ENCODE data around the gene HIVEP1.
A peak's percentile ranks its signal among the peaks of the same experiment; 100 is the strongest.

The HIVEP1 gene

GRCh38 chr6:11989386-11989785, 22.7 kb upstream of the HIVEP1 start:
- no peak for TF ChIP-seq CTCF (conservative IDR thresholded peaks at IDR 0.05; ENCODE audit: low read length)
- no peak overlapping the region for H3K4me3 ChIP-seq (ENCODE audit: low read length)
- peak; percentile 59 for DNase-seq (ENCODE audit: low read depth)

GRCh38 chr6:11992086-11992485, 20.0 kb upstream of the HIVEP1 start:
- TF ChIP-seq CTCF (conservative IDR thresholded peaks at IDR 0.05; ENCODE audit: low read length): no peak
- no peak overlapping the region for H3K4me3 ChIP-seq (ENCODE audit: low read length)
- DNase-seq (ENCODE audit: low read depth): no peak

GRCh38 chr6:11994875-11995461, 17.1 kb upstream of the HIVEP1 start:
- no peak for TF ChIP-seq CTCF (conservative IDR thresholded peaks at IDR 0.05; ENCODE audit: low read length)
- H3K4me3 ChIP-seq (ENCODE audit: low read length): no peak overlapping the region
- DNase-seq (ENCODE audit: low read depth): no peak

- no peak for TF ChIP-seq CTCF (conservative IDR thresholded peaks at IDR 0.05; ENCODE audit: low read length)
- no peak for DNase-seq (ENCODE audit: low read depth)
- no peak overlapping the region for H3K4me3 ChIP-seq (ENCODE audit: low read length)
These were observed 15.4 kb upstream of the HIVEP1 start for GRCh38 chr6:11996751-11997150.

GRCh38 chr6:11999246-11999645, 12.9 kb upstream of the HIVEP1 start:
- no peak for TF ChIP-seq CTCF (conservative IDR thresholded peaks at IDR 0.05; ENCODE audit: low read length)
- no peak overlapping the region for H3K4me3 ChIP-seq (ENCODE audit: low read length)
- peak; percentile 67 for DNase-seq (ENCODE audit: low read depth)

GRCh38 chr6:12000174-12000573, 11.9 kb upstream of the HIVEP1 start:
- no peak for DNase-seq (ENCODE audit: low read depth)
- H3K4me3 ChIP-seq (ENCODE audit: low read length): no peak overlapping the region
- no peak for TF ChIP-seq CTCF (conservative IDR thresholded peaks at IDR 0.05; ENCODE audit: low read length)

GRCh38 chr6:12001004-12001705, 11.0 kb upstream of the HIVEP1 start:
- no peak for TF ChIP-seq CTCF (conservative IDR thresholded peaks at IDR 0.05; ENCODE audit: low read length)
- DNase-seq (ENCODE audit: low read depth): peak; percentile 78
- no peak overlapping the region for H3K4me3 ChIP-seq (ENCODE audit: low read length)
